ENCODE data around the gene SORCS2.
"Not testable (repeated sequence)": the region's sequence is repeated elsewhere in the genome, so short reads cannot be mapped to it uniquely, and the experiment has no call there.

Gene SORCS2

DNA sequence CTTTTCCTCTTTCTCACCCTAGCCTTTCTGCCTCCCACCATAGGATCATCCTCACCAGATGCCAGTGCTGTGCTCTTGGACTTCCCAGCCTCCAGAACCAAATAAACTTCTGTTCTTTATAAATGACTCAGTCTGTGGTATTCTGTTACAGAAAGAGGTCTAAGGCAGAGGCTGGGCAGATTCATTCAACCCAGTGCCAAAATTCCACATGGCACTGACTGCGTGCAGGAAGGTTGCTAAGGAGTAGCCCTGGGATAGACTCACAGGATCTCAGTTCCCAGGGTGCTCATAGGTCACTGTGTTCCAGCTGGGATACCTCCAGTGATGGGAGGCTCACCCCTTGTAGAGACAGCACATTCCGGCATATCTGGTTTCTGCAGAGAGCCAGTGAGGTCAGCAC is 22.0 kb downstream of the SORCS2 start:
- Histone ChIP-seq H3K36me3 (no peaks in the 10 kb centered on the region), H3K4me1 (peaks cover 7% of the 10 kb centered on the region), H3K27me3 (no peaks in the 10 kb centered on the region), H3K4me3 (ENCODE audit: low read depth, low read length) (no peak overlapping the region), H3K9me3 (no peaks in the 10 kb centered on the region)
- DNase-seq: no peak
- TF ChIP-seq, protein P1, sequence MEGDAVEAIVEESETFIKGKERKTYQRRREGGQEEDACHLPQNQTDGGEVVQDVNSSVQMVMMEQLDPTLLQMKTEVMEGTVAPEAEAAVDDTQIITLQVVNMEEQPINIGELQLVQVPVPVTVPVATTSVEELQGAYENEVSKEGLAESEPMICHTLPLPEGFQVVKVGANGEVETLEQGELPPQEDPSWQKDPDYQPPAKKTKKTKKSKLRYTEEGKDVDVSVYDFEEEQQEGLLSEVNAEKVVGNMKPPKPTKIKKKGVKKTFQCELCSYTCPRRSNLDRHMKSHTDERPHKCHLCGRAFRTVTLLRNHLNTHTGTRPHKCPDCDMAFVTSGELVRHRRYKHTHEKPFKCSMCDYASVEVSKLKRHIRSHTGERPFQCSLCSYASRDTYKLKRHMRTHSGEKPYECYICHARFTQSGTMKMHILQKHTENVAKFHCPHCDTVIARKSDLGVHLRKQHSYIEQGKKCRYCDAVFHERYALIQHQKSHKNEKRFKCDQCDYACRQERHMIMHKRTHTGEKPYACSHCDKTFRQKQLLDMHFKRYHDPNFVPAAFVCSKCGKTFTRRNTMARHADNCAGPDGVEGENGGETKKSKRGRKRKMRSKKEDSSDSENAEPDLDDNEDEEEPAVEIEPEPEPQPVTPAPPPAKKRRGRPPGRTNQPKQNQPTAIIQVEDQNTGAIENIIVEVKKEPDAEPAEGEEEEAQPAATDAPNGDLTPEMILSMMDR (IDR thresholded peaks at IDR 0.05; ENCODE audit: low read depth, low read length): no peak

DNA sequence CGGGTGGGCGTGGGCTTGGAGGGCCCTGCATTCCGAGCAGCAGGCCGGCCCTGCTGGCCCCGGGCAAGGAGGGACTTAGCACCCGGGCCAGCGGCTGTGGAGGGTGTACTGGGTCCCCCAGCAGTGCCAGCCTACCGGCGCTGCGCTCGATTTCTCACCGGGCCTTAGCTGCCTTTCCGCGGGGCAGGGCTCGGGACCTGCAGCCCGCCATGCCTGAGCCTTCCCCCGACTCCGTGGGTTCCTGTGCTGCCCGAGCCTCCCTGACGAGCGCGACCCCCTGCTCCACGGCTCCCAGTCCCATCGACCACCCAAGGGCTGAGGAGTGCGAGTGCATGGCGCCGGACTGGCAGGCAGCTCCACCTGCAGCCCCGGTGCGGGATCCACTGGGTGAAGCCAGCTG is 22.8 kb downstream of the SORCS2 start:
- not testable (repeated sequence) for H3K4me1 ChIP-seq; H3K36me3 ChIP-seq; H3K4me3 ChIP-seq (ENCODE audit: low read depth, low read length); H3K27me3 ChIP-seq; DNase-seq; H3K9me3 ChIP-seq

DNA sequence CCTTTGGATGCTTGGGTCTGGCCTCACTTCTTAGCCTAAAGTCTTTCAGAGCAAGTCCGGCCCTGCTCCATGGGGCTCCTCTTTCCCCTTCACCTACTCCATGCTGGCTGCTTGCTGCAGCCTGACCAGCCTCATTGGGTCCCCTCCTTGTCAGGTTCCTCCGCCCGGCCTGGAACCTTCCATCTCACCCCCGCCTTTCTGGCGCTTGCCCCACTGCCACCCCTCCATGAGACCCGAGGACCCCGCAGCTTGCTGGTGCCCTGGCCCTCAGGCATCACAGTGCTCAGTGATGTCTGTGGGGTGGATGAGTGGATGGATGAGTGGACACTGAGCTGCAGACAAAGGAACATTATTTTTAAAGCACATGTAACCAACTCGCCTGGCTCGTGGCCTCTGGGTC is 24.7 kb downstream of the SORCS2 start:
- H3K9me3 ChIP-seq: no peaks in the 10 kb centered on the region
- no peak overlapping the region for H3K4me3 ChIP-seq (ENCODE audit: low read depth, low read length)
- H3K4me1 ChIP-seq: peaks cover 8% of the 10 kb centered on the region
- TF ChIP-seq, protein P1 (IDR thresholded peaks at IDR 0.05; ENCODE audit: low read depth, low read length): no peak
- no peaks in the 10 kb centered on the region for H3K27me3 ChIP-seq
- DNase-seq: no peak
- no peaks in the 10 kb centered on the region for H3K36me3 ChIP-seq

DNA sequence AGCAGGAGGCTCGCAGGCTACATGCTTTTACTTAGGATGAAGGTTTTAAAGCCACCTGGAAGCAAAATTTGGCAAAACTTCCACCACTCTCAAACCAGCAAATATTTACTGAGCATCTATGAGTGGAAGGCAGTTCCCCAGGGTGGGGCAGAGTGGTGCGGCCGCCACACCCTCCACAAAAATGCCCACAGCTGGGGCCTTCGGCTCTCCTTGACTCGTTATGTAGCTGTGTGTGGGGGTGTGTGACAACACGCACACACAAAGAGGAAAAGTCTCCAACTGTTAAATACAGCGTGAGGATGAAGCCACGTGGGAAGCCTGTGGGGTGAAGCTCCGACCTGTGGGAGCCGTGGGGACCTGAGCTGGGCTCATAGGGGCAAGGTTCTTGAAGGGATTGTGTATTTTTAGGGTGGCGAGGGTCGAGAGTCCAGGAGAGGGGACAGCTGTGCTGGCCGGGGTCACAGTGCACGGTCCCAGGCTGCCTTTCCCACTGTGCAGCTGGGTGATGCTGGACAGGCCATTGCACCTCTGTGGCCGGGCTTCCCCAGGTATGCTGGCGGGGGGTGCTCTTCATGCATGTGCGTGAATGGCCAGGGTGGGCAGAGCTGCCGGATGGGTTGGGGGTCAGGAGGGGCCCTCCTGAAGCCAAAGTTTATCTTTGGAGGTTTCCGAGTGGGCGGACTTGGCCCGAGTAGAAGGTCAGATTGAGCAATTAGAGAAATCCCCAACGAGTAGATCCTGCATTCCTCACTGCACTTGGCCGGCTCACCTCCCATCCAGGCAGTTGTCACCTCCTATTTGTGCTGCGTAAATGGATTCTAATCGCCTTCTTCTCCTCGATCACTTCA is 25.4 kb downstream of the SORCS2 start:
- Histone ChIP-seq H3K9me3 (no peaks in the 10 kb centered on the region), H3K4me3 (ENCODE audit: low read depth, low read length) (no peak overlapping the region), H3K36me3 (no peaks in the 10 kb centered on the region), H3K27me3 (no peaks in the 10 kb centered on the region), H3K4me1 (peaks cover 8% of the 10 kb centered on the region)
- TF ChIP-seq, protein P1 (IDR thresholded peaks at IDR 0.05; ENCODE audit: low read depth, low read length): no peak
- DNase-seq: no peak

DNA sequence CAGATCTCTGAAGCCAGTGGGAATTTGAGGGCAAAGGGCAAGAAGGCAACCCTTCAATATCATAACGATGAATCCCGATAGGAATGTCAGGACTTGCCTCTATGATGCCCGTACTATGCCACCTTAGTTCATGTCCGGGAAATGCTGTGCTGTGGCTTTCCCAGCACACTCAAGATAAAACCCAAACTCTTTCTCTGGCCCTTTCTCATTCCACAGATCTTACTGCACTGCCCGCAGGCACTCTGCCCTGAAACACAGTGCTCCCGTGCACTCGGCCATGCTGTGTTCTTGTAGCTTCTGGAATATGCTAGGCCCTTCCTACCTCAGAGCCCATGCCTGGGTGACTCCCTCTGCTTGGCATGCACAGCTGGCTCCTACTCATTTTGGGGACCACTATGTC is 26.3 kb downstream of the SORCS2 start:
- DNase-seq: no peak
- TF ChIP-seq, protein P1 (IDR thresholded peaks at IDR 0.05; ENCODE audit: low read depth, low read length): no peak

DNA sequence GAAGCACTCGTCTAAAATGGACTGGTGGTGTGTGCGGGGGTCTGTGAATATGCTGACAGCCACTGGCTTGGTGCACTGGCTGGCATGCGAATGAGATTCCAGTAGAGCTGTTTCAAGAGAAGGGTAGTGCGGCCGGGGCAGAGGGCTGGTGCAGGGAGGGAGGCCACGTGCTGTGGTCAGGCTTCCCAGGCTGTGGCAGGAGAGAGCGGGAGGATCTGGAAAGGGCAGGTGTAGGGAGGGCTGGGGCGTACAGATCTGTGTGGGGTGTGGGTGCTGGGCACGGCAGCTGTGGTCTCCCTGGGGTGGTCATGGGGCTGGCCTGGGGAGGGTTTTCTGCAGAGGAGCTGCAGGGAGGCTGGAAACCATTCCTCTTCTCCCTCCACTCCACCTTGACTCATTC is 30.2 kb downstream of the SORCS2 start:
- peaks cover 40% of the 10 kb centered on the region for H3K4me1 ChIP-seq

More for the DNA sequence above, 26.3 kb downstream of the SORCS2 start:
- Histone ChIP-seq H3K9me3 (no peaks in the 10 kb centered on the region), H3K27me3 (no peaks in the 10 kb centered on the region), H3K4me3 (ENCODE audit: low read depth, low read length) (no peak overlapping the region), H3K4me1 (peaks cover 11% of the 10 kb centered on the region), H3K36me3 (no peaks in the 10 kb centered on the region)

More for the DNA sequence above, 30.2 kb downstream of the SORCS2 start:
- H3K4me3 ChIP-seq (ENCODE audit: low read depth, low read length): no peak overlapping the region
- no peaks in the 10 kb centered on the region for H3K9me3 ChIP-seq
- TF ChIP-seq, protein P1 (IDR thresholded peaks at IDR 0.05; ENCODE audit: low read depth, low read length): no peak
- no peaks in the 10 kb centered on the region for H3K36me3 ChIP-seq
- DNase-seq: no peak
- H3K27me3 ChIP-seq: no peaks in the 10 kb centered on the region

Measured in BE2C (cell line).